Sigmoid colon (tissue), 7 donors: Measurements from ENCODE around the gene TNNT3. TPM values are rescaled to one million over a fixed set of nuclear protein-coding genes. Genes with fewer than 3 reads are reported as not detected.

Experiments used
- DNase-seq: peaks from one replicate; pipeline ENCODE4 v3.0.0-alpha.2; 2019
- H3K27ac ChIP-seq, 4 donors: fragments of 200-600 bp; sonication (generic); one replicate each; pipeline ENCODE4 v1.5.1; 2016 to 2019; ENCODE audit warnings: mild to moderate bottlenecking in 1 of 4
- H3K27me3 ChIP-seq, 3 donors: fragments of 200-600 bp; sonication (generic); one replicate each; pipeline ENCODE4 v1.5.1; 2019; ENCODE audit warnings: mild to moderate bottlenecking in 1 of 3
- H3K36me3 ChIP-seq, 4 donors: fragments of 200-600 bp; sonication (generic); one replicate each; pipeline ENCODE4 v1.5.1; 2016 to 2019
- H3K4me1 ChIP-seq, 4 donors: fragments of 200-600 bp; sonication (generic); one replicate each; pipeline ENCODE4 v1.5.1; 2017 to 2019
- H3K4me3 ChIP-seq, 4 donors: fragments of 200-600 bp; sonication (generic); one replicate each; pipeline ENCODE4 v1.5.1; 2017 to 2019; ENCODE audit warnings: mild to moderate bottlenecking in 2 of 4, moderate library complexity in 1 of 4
- H3K9me3 ChIP-seq, 4 donors: fragments of 200-600 bp in 3 of 4; sonication (generic) in 3 of 4; one replicate each; pipeline versions ENCODE4 v1.5.1 to v1.6.1; 2013 to 2019
- EP300 ChIP-seq, 4 donors: sonication (generic); formaldehyde crosslinking; IDR thresholded peaks; one replicate each; pipeline ENCODE4 v1.6.1; 2017; ENCODE audit warnings: antibody characterized with exemption in 4 of 4
- POLR2A ChIP-seq, 2 donors: fragments of 450-650 bp; IDR thresholded peaks; one replicate each; pipeline ENCODE4 v1.6.1; 2016; ENCODE audit warnings: antibody characterized with exemption in 2 of 2, mild to moderate bottlenecking in 2 of 2, moderate library complexity in 2 of 2
- POLR2AphosphoS5 ChIP-seq, 4 donors: sonication (generic); formaldehyde crosslinking; IDR thresholded peaks; one replicate each; pipeline ENCODE4 v1.6.1; 2017; ENCODE audit warnings: antibody characterized with exemption in 4 of 4
- WGBS, 2 donors: extraction: QIAGEN DNeasy Blood & Tissue Kit; methylation state at CpG; one replicate each; pipeline ENCODE4 v1.1.7; 2013; 5-methylcytosine and 5-hydroxymethylcytosine counted together
- intact Hi-C: fragments of 100-400 bp; cut with DNase I; formaldehyde crosslinking; loops from one replicate; pipeline ENCODE4 v1.15.1; 2023
- polyA plus RNA-seq, 3 donors: library from polyadenylated mRNA; stranded (reverse); fragments of 200-250 nt; gene quantifications; one replicate each; pipeline ENCODE4 v1.2.3, GENCODE V29; 2013
- total RNA-seq, 4 donors: library from RNA; depleted of rRNA; stranded (reverse); fragments of >200 nt; gene quantifications; one replicate each; pipeline ENCODE4 v1.1.0, GENCODE V29; 2016
- TF ChIP-seq, protein P1 (sequence below), 4 experiments: fragments of 450-650 bp in 3 of 4; fragments of 200-600 bp in 1 of 4; IDR thresholded peaks; one replicate each; pipeline ENCODE4 v1.5.1; 2016 to 2019; ENCODE audit warnings: antibody characterized with exemption in 4 of 4, mild to moderate bottlenecking in 3 of 4, moderate library complexity in 2 of 4
- donor health status: healthy with polysubstance abuse.
- donor health status: Bipolar disorder and iron deficiency.
- donor health status: healthy.

The TNNT3 gene
- total and polyA plus RNA-seq, 7 donors = 1.2 to 17.2 (median 4.4) TPM; not detected in 1

DNA sequence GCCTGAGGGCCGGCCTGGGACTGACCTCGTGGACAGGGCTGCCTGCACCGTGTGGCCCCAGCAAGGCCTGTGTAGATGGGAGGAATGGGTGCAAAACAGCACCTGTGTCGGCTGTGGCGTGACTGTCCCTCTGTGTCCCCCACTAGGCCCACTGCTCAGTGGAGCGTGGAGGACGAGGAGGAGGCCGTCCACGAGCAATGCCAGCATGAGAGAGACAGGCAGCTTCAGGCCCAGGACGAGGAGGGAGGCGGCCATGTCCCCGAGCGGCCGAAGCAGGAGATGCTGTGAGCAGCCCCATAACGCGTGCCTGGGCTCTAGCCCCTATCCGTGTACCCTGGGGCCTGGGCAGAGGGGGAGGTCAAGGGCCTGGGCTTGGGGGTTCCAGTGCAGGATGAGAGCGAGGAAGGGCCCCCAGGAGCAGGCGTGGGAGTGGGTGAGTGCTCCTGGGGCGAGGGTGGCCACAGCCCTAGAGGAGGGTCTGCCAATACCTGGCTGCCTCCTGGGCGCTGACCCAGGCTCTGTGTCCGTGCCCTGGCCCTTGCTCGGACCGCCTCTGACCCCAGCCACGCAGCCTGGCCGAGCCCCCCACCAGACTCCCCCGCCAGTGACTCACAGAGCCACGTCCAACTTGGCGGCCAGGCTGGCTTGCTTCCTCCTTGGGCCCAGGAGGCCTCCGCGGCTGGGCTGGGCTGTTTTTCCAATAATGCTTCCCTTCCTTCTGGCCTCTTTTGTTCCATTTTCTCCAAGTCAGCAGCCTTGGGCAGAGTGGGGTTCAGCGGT lies 39.4 kb upstream of the TNNT3 start:
- 73 to 82% methylated on average over 32 of the region's 32 CpGs for WGBS, 2 donors
- Histone ChIP-seq H3K27me3 (peaks cover 0 to 6% (median 0%) of the 10 kb centered on the region in 3 donors), H3K4me3 (no peak overlapping the region), H3K27ac (peak overlapping the region; percentile 65 to 78 (median 68)), H3K9me3 (no peaks in the 10 kb centered on the region), H3K4me1 (peaks cover 0 to 53% (median 51%) of the 10 kb centered on the region in 4 donors), H3K36me3 (peaks cover 0 to 6% (median 0%) of the 10 kb centered on the region in 4 donors)
- DNase-seq = peak; percentile 88
- TF ChIP-seq POLR2A (IDR thresholded peaks at IDR 0.05) = no peak
- TF ChIP-seq EP300 (IDR thresholded peaks at IDR 0.05) = no peak
- TF ChIP-seq, protein P1, sequence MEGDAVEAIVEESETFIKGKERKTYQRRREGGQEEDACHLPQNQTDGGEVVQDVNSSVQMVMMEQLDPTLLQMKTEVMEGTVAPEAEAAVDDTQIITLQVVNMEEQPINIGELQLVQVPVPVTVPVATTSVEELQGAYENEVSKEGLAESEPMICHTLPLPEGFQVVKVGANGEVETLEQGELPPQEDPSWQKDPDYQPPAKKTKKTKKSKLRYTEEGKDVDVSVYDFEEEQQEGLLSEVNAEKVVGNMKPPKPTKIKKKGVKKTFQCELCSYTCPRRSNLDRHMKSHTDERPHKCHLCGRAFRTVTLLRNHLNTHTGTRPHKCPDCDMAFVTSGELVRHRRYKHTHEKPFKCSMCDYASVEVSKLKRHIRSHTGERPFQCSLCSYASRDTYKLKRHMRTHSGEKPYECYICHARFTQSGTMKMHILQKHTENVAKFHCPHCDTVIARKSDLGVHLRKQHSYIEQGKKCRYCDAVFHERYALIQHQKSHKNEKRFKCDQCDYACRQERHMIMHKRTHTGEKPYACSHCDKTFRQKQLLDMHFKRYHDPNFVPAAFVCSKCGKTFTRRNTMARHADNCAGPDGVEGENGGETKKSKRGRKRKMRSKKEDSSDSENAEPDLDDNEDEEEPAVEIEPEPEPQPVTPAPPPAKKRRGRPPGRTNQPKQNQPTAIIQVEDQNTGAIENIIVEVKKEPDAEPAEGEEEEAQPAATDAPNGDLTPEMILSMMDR (IDR thresholded peaks at IDR 0.05) = no peak
- TF ChIP-seq POLR2AphosphoS5 (IDR thresholded peaks at IDR 0.05) = no peak
- intact Hi-C loops = loop anchor here (5.0 kb wide), 2 partner anchors 43 to 188 kb away; partner anchors contain the start of gene TNNI2

DNA sequence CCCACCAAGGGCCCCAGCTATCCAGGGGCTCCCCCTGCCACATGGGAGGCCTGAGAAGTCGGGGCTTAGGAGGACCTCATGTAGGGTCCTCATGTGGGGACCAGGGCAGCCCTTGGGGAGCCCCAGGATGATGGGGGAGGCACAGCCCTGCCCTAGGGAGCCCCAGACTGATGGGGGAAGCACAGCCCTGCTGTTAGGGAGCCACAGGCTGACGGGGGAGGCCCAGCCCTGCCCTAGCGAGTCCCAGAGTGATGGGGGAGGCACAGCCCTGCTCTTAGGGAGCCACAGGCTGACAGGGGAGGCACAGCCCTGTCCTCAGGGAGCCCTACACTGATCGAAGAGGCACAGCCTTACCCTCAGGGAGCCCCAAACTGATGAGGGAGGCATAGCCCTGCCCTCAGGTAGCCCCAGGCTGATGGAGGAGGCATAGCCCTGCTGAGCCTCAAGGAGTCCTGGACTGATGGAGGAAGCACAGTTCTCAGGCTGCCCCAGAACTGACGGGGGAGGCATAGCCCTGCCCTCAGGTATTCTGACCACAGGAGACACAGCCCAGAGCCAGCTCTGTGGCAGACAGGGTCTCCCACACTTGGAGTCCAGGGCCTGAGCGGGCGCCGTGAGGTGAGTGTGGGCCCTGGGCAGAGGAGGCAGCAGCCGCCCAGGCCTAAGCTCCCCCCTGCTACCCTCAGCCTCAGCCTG lies 38.6 kb upstream of the TNNT3 start:
- WGBS, 2 donors = 63 to 77% methylated on average over 9 of the region's 9 CpGs
- no peaks in the 10 kb centered on the region for H3K9me3 ChIP-seq
- intact Hi-C loops = loop anchor here (5.0 kb wide), 2 partner anchors 44 to 189 kb away; partner anchors contain the start of gene TNNI2
- peak; percentile 54 for DNase-seq
- TF ChIP-seq POLR2AphosphoS5 (IDR thresholded peaks at IDR 0.05) (no peak), EP300 (IDR thresholded peaks at IDR 0.05) (no peak), POLR2A (IDR thresholded peaks at IDR 0.05) (no peak)
- TF ChIP-seq, protein P1 (IDR thresholded peaks at IDR 0.05) = no peak
- H3K27ac ChIP-seq = peak overlapping the region; percentile 65 to 78 (median 68)
- H3K4me1 ChIP-seq = peaks cover 0 to 49% (median 45%) of the 10 kb centered on the region in 4 donors
- H3K27me3 ChIP-seq = peaks cover 0 to 5% (median 0%) of the 10 kb centered on the region in 3 donors
- no peak overlapping the region for H3K4me3 ChIP-seq
- H3K36me3 ChIP-seq = peaks cover 0 to 6% (median 0%) of the 10 kb centered on the region in 4 donors

DNA sequence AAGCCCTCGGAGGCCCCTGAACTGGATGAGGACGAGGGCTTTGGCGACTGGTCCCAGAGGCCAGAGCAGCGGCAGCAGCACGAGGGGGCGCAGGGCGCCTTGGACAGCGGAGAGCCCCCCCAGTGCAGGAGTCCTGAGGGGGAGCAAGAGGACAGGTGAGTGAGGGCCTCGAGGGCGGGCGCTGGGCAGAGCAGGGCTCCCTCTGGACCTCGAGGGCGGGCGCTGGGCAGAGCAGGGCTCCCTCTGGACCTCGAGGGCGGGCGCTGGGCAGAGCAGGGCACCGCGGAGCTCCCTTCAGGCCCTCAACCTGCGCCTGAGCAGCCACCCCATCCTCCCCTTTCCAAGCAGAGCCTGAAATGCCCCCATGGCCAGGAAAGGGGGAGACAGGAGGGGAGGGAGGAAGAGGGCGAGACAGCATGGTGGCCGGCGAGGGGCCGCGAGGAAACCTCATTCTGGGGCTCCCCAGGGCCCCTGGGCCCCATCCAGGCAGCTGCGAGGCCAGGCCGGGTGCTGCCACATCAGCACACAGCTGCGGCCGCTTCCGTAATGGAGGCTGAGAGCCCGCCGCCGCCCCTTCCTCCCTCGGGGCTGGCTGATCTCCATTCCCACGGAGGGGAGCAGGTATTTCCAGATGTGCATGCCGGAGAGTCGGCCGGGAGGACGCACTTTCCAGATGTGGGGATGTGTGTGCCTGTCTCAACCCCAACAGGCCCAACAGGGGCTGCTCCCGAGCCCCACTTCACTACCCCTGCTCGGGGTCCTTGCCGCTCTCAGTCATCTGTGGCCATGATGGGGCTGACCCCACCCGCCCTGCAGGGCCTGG lies 37.9 kb upstream of the TNNT3 start:
- peaks cover 0 to 41% (median 37%) of the 10 kb centered on the region in 4 donors for H3K4me1 ChIP-seq

More for the DNA sequence above, 37.9 kb upstream of the TNNT3 start:
- DNase-seq = peak; percentile 71
- H3K36me3 ChIP-seq = peaks cover 0 to 6% (median 0%) of the 10 kb centered on the region in 4 donors
- no peaks in the 10 kb centered on the region for H3K9me3 ChIP-seq
- no peak overlapping the region for H3K4me3 ChIP-seq
- peak overlapping the region; percentile 65 to 78 (median 68) for H3K27ac ChIP-seq
- no peaks in the 10 kb centered on the region for H3K27me3 ChIP-seq
- no peak for TF ChIP-seq POLR2A (IDR thresholded peaks at IDR 0.05)
- no peak for TF ChIP-seq EP300 (IDR thresholded peaks at IDR 0.05)
- TF ChIP-seq, protein P1 (IDR thresholded peaks at IDR 0.05) = no peak
- TF ChIP-seq POLR2AphosphoS5 (IDR thresholded peaks at IDR 0.05) = no peak
- intact Hi-C loops = loop anchor here (1.0 to 5.0 kb wide), 3 partner anchors 44 to 270 kb away; partner anchors contain the start of gene TNNI2
- WGBS, 2 donors = 61 to 68% methylated on average over 43 of the region's 43 CpGs
